ENCODE measurements around the gene PEPD.

PEPD gene

DNA sequence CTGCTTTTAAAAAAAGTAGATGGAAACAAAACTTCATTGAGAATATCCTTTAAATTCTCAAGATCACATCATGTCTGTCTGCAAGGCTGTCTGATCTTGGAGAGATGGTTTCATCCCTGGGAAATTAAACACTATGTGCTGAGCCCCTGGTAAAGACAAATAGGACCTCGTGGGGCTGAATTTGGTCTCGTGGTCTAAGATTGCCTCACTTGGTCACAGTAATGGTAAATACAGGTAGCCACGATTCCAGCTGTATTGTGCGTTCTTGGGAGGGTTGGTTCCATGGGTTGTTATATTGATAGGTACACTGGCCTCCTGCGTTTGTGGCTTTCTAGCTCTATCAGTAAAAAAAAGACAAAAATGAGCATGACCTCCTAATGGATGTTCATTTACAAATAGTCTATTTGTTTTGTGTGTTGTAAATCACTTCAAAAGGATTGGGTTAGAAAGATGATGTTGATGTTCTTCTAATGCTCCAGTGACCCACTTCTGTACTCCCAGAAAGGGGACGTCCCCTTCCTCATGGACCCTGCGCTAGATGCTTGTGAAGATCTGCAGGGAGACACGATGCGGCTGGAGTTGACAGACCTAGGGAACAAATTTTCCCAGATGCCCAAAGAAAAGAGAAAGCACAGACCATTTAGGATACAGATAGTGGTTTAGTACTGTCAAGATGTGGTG, 146.3 kb downstream of the PEPD start:
- H3K9ac ChIP-seq (ENCODE audit: low read length) = peak overlapping the region; percentile 67
- peak overlapping the region; percentile 85 for H3K4me3 ChIP-seq (ENCODE audit: insufficient read depth, low read length, poor library complexity, severe bottlenecking)

DNA sequence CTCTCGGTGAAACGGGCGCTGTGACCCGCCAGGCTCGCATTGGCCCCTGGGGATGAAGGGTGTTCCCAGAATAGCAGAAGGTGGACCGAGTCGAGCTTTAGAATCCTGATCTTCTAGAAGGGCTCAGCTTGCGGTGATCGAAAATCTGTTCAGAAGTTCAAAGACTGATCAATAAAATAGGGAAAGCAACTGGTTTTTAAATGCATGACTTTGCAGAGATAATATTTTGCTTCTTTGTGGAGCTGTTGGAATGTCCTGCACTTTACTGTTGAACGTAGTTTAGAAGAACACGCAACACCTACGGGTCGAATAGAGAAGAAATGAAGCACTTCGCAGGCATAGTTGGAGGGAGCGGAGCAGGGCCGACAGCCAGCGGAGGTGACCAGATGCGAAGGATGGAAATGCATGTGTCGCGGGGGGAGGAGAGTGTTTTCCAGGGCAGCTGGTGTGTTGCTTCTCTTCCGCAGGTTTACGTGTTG, 147.3 kb downstream of the PEPD start:
- TF ChIP-seq, protein P1, sequence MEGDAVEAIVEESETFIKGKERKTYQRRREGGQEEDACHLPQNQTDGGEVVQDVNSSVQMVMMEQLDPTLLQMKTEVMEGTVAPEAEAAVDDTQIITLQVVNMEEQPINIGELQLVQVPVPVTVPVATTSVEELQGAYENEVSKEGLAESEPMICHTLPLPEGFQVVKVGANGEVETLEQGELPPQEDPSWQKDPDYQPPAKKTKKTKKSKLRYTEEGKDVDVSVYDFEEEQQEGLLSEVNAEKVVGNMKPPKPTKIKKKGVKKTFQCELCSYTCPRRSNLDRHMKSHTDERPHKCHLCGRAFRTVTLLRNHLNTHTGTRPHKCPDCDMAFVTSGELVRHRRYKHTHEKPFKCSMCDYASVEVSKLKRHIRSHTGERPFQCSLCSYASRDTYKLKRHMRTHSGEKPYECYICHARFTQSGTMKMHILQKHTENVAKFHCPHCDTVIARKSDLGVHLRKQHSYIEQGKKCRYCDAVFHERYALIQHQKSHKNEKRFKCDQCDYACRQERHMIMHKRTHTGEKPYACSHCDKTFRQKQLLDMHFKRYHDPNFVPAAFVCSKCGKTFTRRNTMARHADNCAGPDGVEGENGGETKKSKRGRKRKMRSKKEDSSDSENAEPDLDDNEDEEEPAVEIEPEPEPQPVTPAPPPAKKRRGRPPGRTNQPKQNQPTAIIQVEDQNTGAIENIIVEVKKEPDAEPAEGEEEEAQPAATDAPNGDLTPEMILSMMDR (IDR thresholded peaks at IDR 0.05; ENCODE audit: insufficient read depth, low read length, poor library complexity, severe bottlenecking) = no peak
- no peak for TF ChIP-seq EZH2phosphoT487 (conservative IDR thresholded peaks at IDR 0.05; ENCODE audit: low read length)
- H3K27me3 ChIP-seq (ENCODE audit: low read length) = no peaks in the 10 kb centered on the region
- peak overlapping the region; percentile 85 for H3K4me3 ChIP-seq (ENCODE audit: insufficient read depth, low read length, poor library complexity, severe bottlenecking)
- peak overlapping the region; percentile 76 for H3K27ac ChIP-seq (ENCODE audit: low read depth, low read length)
- H3K9ac ChIP-seq (ENCODE audit: low read length) = peak overlapping the region; percentile 67
- peaks cover 5% of the 10 kb centered on the region; the same call in 1 of the 2 replicates for H3F3A ChIP-seq (ENCODE audit: insufficient read depth)
- H4K20me1 ChIP-seq (ENCODE audit: low read depth, low read length) = peaks cover 19% of the 10 kb centered on the region; the same call in 1 of the 2 replicates
- H3K9me3 ChIP-seq (ENCODE audit: insufficient read depth, low read length) = no peaks in the 10 kb centered on the region
- no peaks in the 10 kb centered on the region for H3K36me3 ChIP-seq (ENCODE audit: low read length)
- H2AFZ ChIP-seq (ENCODE audit: low read depth, low read length, severe bottlenecking) = no peak overlapping the region
- H3K9me2 ChIP-seq (replicated peaks; ENCODE audit: insufficient read depth, low read length) = no peaks in the 10 kb centered on the region
- peaks cover 53% of the 10 kb centered on the region for H3K79me2 ChIP-seq (ENCODE audit: insufficient read depth, low read length)
- peak overlapping the region; percentile 66 for H3K4me2 ChIP-seq (ENCODE audit: low read depth, low read length, poor library complexity, severe bottlenecking)

More for the DNA sequence above, 146.3 kb downstream of the PEPD start:
- Histone ChIP-seq H4K20me1 (ENCODE audit: low read depth, low read length) (peaks cover 24% of the 10 kb centered on the region; the same call in 1 of the 2 replicates), H3K9me3 (ENCODE audit: insufficient read depth, low read length) (no peaks in the 10 kb centered on the region), H2AFZ (ENCODE audit: low read depth, low read length, severe bottlenecking) (no peak overlapping the region), H3K27ac (ENCODE audit: low read depth, low read length) (no peak overlapping the region), H3K4me2 (ENCODE audit: low read depth, low read length, poor library complexity, severe bottlenecking) (peak overlapping the region; percentile 66), H3K79me2 (ENCODE audit: insufficient read depth, low read length) (peaks cover 63% of the 10 kb centered on the region), H3K36me3 (ENCODE audit: low read length) (peaks cover 5% of the 10 kb centered on the region; the same call in 1 of the 2 replicates), H3K9me2 (replicated peaks; ENCODE audit: insufficient read depth, low read length) (no peaks in the 10 kb centered on the region), H3F3A (ENCODE audit: insufficient read depth) (peaks cover 5% of the 10 kb centered on the region; the same call in 1 of the 2 replicates), H3K27me3 (ENCODE audit: low read length) (no peaks in the 10 kb centered on the region)
- TF ChIP-seq, protein P1 (IDR thresholded peaks at IDR 0.05; ENCODE audit: insufficient read depth, low read length, poor library complexity, severe bottlenecking) = no peak
- no peak for TF ChIP-seq EZH2phosphoT487 (conservative IDR thresholded peaks at IDR 0.05; ENCODE audit: low read length)

DNA sequence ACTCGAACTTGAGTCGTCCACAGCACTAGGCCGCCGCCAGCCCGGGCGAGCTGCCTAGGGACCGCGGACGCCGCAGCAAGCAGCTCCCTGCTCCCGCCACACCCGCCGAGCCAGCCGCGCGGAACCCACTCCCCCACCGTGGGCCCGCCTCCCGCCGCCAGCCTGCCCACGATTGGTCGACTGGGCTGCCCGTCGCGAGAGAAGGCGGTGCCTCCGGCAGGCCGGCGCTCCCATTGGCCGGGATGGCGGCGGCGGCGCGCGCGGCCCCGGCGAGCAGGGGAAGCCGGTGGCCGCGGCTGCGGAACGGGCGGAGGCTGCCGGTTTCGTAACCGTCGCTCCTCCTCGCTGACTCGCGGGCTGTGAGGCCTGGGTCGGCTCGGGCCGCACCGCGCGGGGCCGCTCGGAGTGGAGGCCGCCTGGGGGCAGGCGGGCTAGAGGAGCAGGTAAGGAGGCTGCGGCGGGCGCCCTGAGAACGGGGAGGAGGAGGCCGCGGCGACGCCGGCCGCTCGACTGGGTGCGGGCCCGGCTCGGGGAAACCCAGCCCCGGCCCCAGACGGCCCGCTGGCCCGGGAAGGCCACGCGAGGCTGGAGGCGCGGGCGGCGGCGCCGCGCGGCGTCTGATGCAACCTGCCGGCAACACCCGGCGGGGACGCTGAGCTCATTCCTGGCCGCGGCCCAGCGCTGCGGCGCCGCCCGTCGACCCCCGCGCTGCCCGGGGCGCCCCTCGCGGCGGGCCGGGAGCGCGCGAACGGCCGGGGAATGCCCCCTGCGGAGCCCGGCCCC, 147.9 kb downstream of the PEPD start, which contains the start of gene CEBPG:
TSS of gene CEBPG (plus strand) at position 257 of the 783 bp plus-strand sequence. CDS start 5,531 bp downstream, outside the sequence.
- H3K27ac ChIP-seq (ENCODE audit: low read depth, low read length) = peak within 1 kb of the TSS; percentile 76
- peak within 1 kb of the TSS; percentile 97 for H2AFZ ChIP-seq (ENCODE audit: low read depth, low read length, severe bottlenecking)
- no peaks in the 10 kb centered on the region for H3K36me3 ChIP-seq (ENCODE audit: low read length)
- peaks cover 19% of the 10 kb centered on the region; the same call in 1 of the 2 replicates for H4K20me1 ChIP-seq (ENCODE audit: low read depth, low read length)
- peak within 1 kb of the TSS; percentile 69 for H3K4me2 ChIP-seq (ENCODE audit: low read depth, low read length, poor library complexity, severe bottlenecking)
- TF ChIP-seq, protein P1 (IDR thresholded peaks at IDR 0.05; ENCODE audit: insufficient read depth, low read length, poor library complexity, severe bottlenecking) = no peak
- TF ChIP-seq EZH2phosphoT487 (conservative IDR thresholded peaks at IDR 0.05; ENCODE audit: low read length) = no peak
- H3F3A ChIP-seq (ENCODE audit: insufficient read depth) = peaks cover 5% of the 10 kb centered on the region; the same call in 1 of the 2 replicates
- no peaks in the 10 kb centered on the region for H3K9me2 ChIP-seq (replicated peaks; ENCODE audit: insufficient read depth, low read length)
- H3K9ac ChIP-seq (ENCODE audit: low read length) = peak within 1 kb of the TSS; percentile 67
- H3K4me3 ChIP-seq (ENCODE audit: insufficient read depth, low read length, poor library complexity, severe bottlenecking) = peak within 1 kb of the TSS; percentile 85
- peaks cover 46% of the 10 kb centered on the region for H3K79me2 ChIP-seq (ENCODE audit: insufficient read depth, low read length)
- H3K27me3 ChIP-seq (ENCODE audit: low read length) = no peaks in the 10 kb centered on the region
- H3K9me3 ChIP-seq (ENCODE audit: insufficient read depth, low read length) = no peaks in the 10 kb centered on the region
